Neural progenitor cell (in vitro differentiated cells): ENCODE measurements around the gene IQGAP3.

Experiments
- EZH2 ChIP-seq: fragments of 200-600 bp; sonication (generic); IDR thresholded peaks from 2 replicates; pipeline ENCODE4 v1.6.1; 2017; ENCODE audit warnings: antibody characterized with exemption, mild to moderate bottlenecking, moderate library complexity
- TF ChIP-seq, protein P1 (sequence below): fragments of 200-600 bp; sonication (generic); IDR thresholded peaks from 2 replicates; pipeline ENCODE4 v1.5.1; 2017; ENCODE audit warnings: antibody characterized with exemption, mild to moderate bottlenecking

DNA sequence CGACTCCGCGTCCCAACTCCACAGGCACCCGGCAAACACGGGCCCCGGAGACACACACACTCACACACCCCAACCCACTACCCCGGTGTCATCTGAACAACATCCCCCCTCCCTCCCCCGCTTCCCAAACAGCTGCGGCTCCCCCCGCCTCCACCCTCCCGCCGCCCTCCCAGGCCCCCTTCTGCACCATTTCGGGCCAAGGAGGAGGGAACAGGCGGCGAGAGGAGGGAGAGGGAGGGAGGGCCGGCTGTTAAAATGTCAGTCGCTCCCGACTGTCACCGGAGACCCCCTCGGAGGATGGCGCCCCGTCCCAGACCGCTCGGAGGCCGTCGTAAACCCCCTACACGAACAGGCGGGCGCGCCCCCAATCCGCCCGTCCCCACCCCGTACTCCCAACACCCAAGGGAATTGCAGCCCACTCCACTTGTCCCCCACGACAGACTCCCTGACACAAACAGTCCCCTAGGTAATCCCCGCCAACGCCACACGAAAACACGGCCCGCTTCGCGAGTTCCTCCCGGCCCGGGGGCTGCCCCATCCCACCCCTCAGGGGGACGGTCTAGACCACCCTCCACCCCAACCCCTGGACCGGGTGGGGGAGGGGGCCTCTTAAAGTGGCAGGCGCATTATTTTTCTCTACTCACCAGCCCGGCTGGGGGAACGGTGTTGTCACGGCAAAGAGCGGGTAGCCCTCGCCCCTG is 72.4 kb downstream of the IQGAP3 start:
- TF ChIP-seq, protein P1, sequence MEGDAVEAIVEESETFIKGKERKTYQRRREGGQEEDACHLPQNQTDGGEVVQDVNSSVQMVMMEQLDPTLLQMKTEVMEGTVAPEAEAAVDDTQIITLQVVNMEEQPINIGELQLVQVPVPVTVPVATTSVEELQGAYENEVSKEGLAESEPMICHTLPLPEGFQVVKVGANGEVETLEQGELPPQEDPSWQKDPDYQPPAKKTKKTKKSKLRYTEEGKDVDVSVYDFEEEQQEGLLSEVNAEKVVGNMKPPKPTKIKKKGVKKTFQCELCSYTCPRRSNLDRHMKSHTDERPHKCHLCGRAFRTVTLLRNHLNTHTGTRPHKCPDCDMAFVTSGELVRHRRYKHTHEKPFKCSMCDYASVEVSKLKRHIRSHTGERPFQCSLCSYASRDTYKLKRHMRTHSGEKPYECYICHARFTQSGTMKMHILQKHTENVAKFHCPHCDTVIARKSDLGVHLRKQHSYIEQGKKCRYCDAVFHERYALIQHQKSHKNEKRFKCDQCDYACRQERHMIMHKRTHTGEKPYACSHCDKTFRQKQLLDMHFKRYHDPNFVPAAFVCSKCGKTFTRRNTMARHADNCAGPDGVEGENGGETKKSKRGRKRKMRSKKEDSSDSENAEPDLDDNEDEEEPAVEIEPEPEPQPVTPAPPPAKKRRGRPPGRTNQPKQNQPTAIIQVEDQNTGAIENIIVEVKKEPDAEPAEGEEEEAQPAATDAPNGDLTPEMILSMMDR = no peak
- no peak for TF ChIP-seq EZH2
